ENCODE results near the gene POC1A. TPM values are rescaled to one million over a fixed set of nuclear protein-coding genes. Genes with fewer than 3 reads are reported as not detected.

The POC1A gene
- total and polyA plus RNA-seq, 9 of the 15 experiments (the other 6 are each of a cell fraction or from before 2014, with no cell fraction given), result 7.2 to 17.5 (median 12.1) TPM

GRCh38 chr3:52146189-52146588 lies 8.0 kb downstream of the POC1A start:
- Histone ChIP-seq H3K36me3 (ENCODE audit: control insufficient read depth, insufficient read depth, low read length) (peaks cover 69% of the 10 kb centered on the region; the same call in 2 of the 3 replicates), H3K4me3 (no peak overlapping the region), H3K9me3 (replicated peaks; ENCODE audit: control insufficient read depth, insufficient read depth, low read depth, low read length) (no peaks in the 10 kb centered on the region), H3K27ac (ENCODE audit: extremely low read depth, low read depth, low read length) (no peak overlapping the region), H3K27me3 (ENCODE audit: control insufficient read depth in 2 of 2, insufficient read depth in 2 of 2, low read length in 2 of 2) (no peaks in the 10 kb centered on the region), H3K79me2 (ENCODE audit: control insufficient read depth, insufficient read depth, low read length) (no peaks in the 10 kb centered on the region), H3K9me1 (ENCODE audit: control insufficient read depth, insufficient read depth, low read length) (no peaks in the 10 kb centered on the region), H3K9ac (ENCODE audit: insufficient read depth in 1 of 2, low read depth in 2 of 2, low read length in 2 of 2) (no peak overlapping the region; a peak in 1 of 4 replicates), H4K20me1 (replicated peaks; ENCODE audit: control insufficient read depth, insufficient read depth, low read length) (no peaks in the 10 kb centered on the region), H3K4me1 (replicated peaks in 1 of 2; ENCODE audit: control insufficient read depth in 2 of 2, insufficient read depth in 2 of 2, low read length in 2 of 2) (no peaks in the 10 kb centered on the region), H2AFZ (ENCODE audit: low read depth, low read length) (no peak overlapping the region), H3K4me2 (ENCODE audit: insufficient read depth, low read length) (no peak overlapping the region)
- DNase-seq (ENCODE audit: extremely low read depth in 1 of 4, low spot score in 3 of 4) (no peak), FAIRE-seq (no peak), ATAC-seq (no peak)
- WGBS (ENCODE audit: insufficient coverage, low coverage, missing lambda C conversion rate), result 80% methylated on average over 1 of the region's 1 CpG
- intact Hi-C loops (cut with micrococcal nuclease) (no loop called here), in situ Hi-C loops (cut with MboI) (no loop called here)
- POLR2A ChIA-PET, result interaction anchor here (1.2 kb wide), 1 partner anchor 154 kb away, joined by 3 read pairs; no protein-coding TSS in a partner anchor
- BruUV-seq (replicated peaks), result no TSS peak
- CTCF ChIA-PET (ENCODE audit: low intra/inter-chr PET ratio), result no interaction called here
- TF ChIP-seq ZBTB1 (CRISPR knock-in tag; IDR thresholded peaks at IDR 0.05; ENCODE audit: borderline replicate concordance, low read depth) (no peak), ZNF77 (CRISPR knock-in tag; IDR thresholded peaks at IDR 0.05) (no peak), E2F5 (CRISPR knock-in tag; IDR thresholded peaks at IDR 0.05) (no peak), ZNF165 (CRISPR knock-in tag; IDR thresholded peaks at IDR 0.05; ENCODE audit: borderline replicate concordance) (no peak), ZKSCAN1 (IDR thresholded peaks at IDR 0.05; ENCODE audit: low read depth, low read length) (no peak), ZNF23 (CRISPR knock-in tag; IDR thresholded peaks at IDR 0.05) (no peak), CHAMP1 (IDR thresholded peaks at IDR 0.05) (no peak), ZNF449 (CRISPR knock-in tag; IDR thresholded peaks at IDR 0.05) (no peak), HNRNPH1 (optimal IDR thresholded peaks at IDR 0.05; ENCODE audit: low read depth, low read length) (no peak), ZNF778 (CRISPR knock-in tag; IDR thresholded peaks at IDR 0.05) (no peak), HDAC3 (IDR thresholded peaks at IDR 0.05; ENCODE audit: borderline replicate concordance, partially characterized antibody) (no peak), CHD2 (IDR thresholded peaks at IDR 0.05; ENCODE audit: low read depth, low read length) (no peak), CBFA2T2 (conservative IDR thresholded peaks at IDR 0.05) (no peak)

Data from K562 (cell line).